ENCODE results near the gene TBC1D9B.
A peak's percentile ranks its signal among the peaks of the same experiment; 100 is the strongest.

The TBC1D9B gene

DNA sequence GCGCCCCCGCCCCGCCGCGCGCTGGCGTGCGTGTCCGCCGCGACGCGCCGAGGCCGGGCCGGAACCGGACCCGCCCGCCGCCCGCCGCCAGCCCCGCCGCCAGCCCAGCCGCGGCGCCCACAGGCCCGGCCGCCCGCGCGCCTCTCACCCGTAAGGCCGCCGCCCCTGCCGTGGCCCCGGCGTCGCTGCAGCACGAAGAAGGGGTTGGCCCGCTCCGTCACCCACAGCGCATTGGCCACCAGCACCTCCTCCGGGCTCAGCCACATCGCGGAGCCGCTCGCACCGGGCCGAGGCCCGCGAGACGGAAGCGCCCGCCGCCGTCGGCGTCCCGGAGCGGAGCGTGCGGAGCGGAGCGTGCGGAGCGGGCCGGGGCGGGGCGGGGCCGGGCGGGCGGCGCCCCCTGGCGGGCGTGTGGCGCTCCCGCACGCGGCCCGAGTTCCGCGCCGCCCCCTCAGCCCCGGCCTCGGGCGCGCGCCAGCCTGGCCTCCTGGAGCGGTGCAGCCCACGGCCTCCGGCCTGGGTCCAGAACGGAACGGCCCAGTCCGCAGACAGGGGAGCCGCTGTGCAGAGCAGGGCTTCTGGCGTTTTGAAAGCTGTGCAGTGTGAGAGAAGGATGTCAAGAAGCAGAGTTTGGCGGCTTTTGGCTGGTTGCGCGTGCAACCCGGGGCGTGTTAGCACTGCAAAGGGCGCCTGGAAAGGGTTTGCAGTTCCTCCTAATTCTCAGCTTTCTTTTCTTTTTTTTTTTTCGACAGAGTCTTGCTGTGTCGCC lies at the start of gene TBC1D9B:
Gene TBC1D9B (minus strand): TSS at position 342 of the 769 bp plus-strand sequence. CDS start 76 bp downstream, at position 266.
- peak; percentile 8 for DNase-seq

DNA sequence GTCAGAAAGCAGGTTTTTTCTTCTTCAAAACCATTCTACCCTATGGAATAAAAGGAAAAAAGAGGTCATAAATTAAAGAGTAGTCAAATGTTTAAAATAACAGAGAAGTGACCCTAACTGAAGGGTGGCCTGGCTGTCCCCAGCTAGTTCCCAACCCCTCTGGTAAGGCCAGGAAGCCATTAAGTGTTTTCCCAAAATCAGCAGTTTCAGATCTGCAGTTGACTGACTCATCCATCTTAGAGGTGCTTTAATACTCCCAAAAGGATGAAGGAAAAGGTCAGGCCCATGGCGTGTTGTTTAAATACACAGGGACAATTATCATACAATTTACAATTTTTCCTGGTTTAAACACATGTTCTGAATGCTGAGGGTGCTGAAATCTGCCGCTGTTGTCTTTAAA lies 47.9 kb upstream of the TBC1D9B start:
- no peak for DNase-seq

DNA sequence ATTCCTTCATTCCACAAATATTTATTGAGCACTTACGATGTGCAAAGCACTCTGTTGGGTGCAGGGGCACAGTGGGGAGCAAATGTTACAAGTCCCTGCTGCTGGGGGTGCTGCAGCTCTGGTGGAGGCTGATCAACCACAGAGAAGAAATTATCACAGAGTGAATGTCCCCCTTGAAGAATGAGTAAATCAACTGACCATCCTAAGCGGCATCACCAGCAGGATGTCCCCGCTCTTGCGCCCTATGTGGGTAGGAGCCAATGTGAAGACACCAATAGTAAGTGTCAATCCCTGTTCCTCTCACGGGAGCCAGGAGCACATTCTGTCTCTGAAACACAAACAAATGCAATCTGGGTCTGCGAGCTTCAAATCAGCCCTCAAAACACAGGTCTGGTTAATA lies 47.4 kb upstream of the TBC1D9B start:
- DNase-seq = no peak

DNA sequence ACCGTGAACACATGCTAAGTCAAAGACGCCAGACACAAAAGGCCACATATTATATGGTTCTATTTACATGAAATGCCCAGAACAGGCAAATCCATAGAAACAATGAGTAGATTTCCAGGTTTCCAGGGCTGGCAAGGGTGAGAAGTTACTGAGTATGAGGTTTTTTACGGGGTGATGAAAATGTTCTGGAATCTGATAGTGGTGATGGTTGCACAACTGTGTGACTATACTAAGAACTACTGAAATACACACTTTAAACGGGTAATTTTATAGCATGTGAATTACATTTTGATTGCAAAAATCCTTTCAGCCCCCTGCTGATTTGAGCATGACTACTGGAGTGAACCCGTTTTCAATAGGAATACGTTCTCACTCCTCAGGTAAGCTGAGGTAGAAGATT lies 46.7 kb upstream of the TBC1D9B start:
- no peak for DNase-seq

DNA sequence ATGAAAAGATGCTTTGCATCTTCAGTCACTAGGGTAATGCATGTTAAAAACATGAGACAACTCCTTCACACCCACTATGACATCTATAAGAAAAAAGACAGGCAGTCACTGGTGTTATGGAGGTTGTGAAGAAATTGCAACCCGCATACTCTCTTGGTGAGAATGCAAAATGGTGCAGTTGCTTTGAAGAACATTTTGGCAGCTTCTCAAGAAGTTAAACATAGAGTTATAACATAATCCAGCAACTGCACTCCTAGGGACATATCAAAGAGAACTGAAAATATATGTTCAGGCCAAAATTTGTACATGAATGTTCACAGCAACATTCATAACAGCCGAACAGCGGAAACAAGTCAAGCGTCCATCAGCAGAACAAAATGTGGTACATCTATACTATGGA lies 46.3 kb upstream of the TBC1D9B start:
- no peak for DNase-seq

DNA sequence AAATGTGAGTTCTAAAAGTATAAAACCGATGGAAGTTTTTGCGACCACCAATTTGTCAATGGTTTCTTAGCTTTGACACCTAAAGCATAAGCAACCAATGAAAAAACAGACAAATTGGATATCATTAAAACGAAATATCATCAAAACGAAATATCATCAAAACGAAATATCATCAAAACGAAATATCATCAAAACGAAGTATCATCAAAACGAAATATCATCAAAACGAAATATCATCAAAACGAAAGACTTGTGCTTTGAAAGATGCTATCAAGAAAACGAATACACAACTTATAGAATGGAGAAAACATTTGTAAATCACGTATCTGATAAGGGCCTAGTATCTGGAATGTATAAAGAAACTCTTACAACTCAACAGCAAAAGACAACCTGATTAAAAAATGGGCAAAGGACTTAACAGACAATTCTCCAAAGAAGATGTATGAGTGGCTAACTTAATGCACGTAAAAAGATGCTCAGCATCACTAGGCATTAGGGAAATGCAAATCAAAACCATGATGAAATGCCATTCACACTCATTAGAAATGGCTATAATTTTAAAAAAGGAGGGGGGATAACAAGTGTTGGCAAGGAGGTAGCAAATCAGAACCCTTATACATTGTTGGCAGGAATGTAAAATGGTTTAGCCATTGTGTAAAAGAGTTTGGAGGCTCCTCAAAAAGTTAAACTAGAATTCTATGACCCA lies 29.4 kb upstream of the TBC1D9B start:
- no peak for DNase-seq

DNA sequence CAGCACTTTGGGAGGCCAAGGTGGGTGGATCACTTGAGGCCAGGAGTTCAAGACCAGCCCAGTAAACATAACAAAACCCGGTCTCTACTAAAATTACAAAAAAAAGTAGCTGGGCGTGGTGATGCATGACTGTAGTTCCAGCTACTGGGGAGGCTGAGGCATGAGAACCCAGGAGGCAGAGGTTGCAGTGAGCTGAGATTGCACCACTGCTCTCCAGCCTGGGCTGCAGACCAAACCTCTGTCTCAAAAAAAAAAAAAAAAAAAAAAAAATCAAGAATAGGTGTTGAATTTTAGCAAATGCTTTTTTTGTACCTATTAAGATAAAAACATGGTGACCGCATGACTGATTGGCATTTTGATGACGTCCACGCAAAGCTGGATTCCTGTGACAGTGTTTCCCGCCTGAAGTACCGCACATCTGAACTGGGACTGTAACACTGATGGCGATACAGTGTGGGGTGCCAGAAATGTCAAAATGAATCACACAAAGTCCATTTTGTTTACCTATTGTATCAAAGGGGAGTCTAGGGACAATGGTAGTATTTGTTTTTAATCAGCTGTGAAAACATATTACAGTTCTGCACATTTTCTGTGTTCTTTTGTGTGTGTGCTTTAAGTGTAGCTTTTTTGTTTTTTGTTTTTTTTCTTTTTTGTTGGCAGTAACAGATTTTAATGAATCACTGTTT lies 23.2 kb upstream of the TBC1D9B start:
- DNase-seq = no peak

DNA sequence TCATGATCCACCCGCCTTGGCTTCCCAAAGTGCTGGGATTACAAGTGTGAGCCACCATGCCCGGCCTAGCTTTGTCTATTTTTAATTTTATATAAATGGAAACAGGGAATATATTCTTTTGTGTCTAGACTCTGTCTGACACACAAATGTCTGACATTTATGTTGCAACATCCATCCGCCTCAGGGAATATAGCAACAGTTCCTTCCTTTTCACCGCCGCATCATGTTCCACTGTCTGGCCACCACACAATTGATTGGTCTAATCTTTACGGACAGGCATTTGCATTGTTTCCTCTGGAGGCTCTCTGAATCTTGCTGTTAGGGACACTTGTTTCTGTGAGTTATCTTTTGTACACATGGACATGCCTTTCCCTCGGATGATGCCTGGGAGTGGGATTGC lies 20.1 kb upstream of the TBC1D9B start:
- DNase-seq = no peak

DNA sequence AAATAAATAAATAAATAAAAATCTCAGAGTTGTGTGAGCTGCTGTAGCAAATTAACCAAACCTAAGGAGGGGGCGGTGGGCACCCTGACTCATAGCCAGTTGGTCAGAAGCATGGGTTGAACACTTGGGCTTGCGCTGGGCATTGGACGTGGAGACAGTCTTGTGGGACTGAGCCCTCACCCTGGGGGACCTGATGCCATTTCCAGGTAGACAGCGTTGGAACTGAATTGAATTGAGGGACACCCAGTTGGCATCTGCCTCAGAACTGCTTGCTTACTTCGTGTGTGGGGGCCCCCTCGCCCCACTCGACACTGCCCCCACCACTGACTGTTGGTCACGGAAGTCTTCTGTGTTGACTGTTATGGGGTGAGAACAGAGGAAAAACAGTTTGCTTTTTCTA lies 19.0 kb upstream of the TBC1D9B start:
- no peak for DNase-seq

DNA sequence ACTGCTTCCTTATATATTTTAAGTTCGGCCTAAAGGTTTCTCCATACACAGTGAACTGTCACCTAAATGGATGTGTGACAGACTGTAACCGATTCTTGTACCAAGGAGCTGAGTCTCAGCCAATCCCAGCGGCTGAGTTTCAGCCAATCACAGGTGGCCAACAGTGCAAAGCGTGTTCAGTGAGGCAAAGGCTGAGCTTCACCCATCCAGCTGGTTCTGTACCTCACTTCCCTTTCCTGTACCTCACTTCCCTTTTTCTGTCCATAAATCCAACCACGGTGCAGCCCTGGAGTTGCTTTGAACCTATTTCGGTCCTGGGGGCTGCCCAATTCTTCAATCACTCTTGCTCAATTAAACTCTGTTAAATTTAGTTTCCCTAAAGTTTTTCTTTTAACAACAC lies 15.7 kb upstream of the TBC1D9B start:
- DNase-seq = no peak

DNA sequence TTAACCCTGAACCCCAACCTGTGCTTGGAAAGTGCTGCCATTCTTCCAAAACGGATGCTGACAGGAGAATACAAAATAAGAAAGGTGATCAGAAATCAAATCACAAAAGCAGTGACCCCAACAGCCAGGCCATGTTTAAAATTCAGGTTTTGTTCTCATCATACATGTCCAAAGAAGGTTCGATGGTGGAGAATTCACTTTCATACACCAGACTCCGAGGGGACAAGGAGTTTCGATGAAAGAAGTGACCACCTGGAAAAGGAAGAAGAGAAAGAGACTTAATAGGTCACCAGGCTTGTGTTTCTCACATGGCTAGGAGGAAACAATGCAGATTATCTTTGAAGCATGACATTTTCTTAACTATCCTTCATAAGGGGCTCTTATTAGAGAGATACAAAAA lies 12.5 kb upstream of the TBC1D9B start:
- no peak for DNase-seq

DNA sequence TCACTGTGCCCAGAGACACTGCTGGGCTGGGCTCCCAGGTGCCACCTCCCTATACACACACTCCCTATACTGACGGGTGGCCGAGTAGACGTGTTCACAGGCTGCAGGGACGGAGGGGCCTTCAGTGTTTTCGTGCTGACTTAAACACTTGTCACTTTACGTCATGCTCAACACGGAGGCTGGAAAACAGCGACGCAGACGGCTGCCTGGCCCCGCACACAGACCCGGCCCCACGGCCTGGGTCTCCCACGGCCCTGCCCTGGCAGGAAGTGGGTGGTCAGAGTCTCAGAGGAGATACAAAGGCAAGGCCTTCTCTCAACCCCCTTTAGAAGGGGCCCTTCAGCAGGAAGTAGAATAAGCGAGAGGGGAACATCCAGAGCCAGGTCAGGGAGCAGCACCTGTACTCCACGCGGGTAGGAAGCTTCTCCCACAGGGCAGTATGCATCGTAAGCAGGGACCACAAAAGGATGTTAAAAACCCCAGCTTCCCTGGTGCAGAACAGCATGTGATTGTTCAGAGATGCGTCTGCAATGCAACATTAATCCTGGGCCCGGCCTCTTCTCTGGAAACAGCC lies 11.9 kb upstream of the TBC1D9B start:
- no peak for DNase-seq

DNA sequence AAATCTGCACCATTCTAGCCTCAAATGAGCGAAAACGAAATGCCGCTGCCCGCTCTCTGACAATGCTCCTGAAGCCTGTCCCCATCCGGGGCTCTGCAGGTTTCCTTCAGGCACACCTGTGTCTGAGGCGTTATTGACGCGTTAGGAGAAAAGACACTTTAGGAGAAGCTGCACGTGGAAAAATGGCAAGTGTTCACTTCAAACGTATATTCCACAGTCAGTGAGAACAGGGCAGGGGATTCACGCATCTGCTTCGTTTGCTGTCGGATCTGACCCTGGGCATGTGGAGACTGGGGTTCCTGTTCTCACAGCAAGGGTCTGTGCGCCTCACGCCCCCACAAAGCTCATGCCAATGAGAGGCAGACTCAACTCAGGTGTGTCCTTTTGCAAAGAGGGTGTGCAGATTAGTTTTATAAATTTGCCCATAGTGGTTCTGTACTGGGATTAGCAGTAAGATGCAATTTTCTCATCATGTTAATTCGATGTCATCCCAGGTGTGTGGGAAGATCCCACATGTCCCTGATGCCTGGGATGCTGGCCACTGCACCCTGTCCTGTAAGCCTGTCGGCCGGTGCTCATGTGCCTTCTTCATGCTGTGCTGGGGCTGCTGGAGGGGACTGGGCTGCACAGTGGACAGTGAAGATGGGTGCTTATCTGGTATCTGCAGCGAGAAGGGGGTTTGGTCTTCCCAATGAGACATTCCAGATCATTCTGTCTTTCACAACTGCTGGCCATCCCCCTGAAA lies 11.2 kb upstream of the TBC1D9B start:
- no peak for DNase-seq

DNA sequence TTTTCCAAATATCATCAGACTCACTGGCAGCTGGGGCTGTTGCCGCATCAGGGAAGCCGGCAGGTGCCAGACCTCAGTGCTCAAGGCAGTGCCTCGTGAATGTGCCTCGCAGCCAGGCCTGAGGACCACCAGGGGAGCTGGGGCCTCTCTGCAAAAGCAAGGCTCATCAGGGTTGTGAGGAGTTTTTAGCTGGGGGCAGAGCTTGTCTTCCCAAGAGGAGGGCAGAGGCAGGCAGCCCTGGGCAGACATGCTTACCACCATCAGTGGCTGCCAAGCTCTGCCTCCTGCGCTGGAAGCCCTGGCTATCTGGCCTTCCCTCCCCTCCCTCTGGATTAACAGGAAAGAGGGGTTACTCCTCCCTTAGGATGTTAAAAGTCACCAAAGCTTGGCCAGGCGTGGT lies 8.8 kb upstream of the TBC1D9B start:
- no peak for DNase-seq

DNA sequence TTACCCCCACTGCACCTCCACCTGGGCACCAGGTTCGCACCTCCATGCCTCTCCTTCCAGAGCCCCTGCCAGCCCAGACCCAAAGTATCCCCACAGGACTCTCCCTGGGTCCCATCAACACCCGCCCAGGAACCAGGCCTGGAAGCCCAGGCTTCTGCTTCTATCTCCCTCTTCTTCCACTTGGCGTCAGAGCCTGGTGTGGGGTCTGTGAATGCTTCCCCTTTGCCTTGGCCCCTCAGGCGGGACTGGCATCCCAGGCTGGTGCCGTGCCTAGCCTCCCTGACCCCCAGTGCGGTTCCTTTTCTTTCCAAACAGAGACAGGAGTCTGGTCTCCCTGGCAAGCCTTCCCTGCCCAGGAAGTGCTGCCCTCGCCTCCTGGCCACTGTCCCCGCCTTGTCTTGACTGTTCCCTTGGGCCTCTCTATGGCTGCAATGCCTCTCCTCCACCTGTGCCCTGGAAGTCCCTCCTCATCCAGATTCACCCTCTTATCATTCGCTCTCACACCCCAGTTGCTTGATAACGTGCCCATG lies 7.8 kb upstream of the TBC1D9B start:
- DNase-seq = no peak

DNA sequence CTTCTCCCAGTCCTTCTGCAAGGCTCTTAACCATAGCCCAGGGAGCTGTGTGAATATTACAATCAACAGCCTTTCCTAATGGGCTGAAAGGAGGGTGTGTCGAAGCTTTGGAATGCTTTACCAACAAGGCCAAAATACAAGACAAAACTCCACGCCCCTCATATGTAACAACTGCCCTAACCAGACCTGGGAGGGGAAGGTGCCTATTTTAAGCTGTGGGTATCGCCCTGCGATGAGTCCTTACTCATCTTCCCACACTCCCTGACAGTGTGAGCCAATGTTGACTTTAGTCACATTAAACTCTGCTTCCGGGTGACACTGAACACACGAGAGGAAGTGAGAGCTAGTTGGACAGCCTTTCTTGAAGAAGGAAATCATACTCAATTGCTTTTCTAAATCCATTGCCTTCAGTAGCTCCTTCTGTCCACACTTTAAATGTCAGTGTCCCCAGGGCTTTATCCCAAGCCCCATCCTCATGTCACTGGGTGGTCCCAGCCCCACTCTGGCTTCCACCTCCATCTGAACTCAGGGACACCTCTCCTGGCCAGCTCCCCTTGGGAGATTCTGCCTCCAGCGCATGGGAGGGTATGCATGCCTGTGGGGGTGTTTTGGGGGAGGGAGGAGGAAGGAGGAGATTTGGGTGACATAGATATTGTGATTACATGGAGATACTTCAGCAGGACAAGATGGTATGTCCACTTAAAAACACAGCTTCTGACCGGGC lies 6.5 kb upstream of the TBC1D9B start:
- no peak for DNase-seq

DNA sequence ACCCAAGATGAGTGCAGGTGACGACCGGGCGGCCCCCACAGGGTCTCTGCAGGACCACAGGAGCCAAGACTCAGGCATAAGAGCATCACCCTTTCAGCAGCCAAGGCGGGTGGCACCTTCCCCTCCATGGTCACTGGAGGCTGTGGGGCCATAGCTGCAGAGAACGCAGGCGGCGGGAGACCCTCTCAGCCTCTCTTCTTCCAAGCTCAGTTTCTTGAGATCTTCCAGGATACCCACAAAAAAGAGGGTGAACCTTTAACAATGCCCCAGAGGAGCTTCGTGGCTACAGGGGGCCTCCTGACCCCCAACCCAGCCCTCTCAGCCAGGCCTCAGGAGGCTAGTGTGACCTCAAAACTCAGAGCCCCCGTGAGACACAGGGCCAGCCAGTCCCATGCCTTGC lies 5.8 kb upstream of the TBC1D9B start:
- no peak for DNase-seq

DNA sequence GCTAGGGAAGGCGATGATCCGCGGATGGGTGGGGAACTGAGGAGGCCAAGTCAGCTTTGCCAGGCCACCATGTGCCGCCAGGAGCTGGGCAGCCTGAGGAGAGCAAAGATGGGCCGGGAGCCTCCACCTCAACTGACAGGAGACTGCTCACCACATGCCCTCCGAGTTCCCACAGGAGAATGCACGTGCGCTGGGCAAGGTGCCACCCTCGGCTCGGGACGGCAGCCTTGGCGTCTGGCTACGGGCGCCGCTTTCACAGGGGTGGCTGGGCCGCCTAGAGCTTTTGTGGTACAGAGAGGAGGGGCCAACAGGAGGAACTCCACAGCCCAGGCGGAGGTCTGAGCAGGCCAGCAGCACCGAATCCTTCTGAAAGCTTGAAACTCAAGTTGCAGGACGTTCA lies 5.3 kb upstream of the TBC1D9B start:
- DNase-seq = no peak

DNA sequence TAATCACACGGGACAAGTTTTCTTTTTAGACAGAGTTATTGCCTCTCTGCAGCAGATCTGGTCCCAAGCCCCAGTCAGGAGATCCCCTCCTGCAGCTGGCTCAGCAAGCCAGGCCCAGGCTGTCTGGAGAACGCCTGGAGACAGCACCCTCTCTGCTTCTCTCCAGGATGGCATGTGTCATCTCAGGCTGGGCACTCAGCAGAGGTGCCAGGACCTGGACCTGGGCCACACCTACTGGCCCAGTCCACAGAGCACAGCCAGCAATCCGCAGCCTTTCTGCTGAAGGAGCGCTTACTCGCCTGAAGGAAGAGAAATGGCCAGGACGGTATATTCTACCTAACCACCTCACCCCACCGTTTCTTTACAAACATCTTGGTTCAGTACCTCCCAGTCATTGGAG lies 4.7 kb upstream of the TBC1D9B start:
- no peak for DNase-seq

DNA sequence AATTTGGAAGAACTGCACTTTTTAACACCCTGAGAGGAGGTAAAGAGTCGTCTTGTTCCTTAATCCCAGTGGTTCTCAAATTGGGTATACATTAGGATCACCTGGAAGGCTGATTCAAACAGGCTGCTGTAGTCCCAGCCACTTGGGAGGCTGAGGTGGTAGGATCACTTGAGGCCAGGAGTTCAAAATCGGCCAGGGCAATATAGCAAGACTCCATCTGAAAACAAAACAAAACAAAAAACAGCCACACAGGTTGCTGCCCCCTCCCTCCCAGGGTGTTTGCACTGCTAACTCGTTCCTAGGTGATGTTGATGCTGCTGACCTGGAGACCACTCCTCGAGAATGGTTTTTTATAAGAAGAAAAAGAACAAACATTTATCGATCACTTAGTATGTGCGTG lies 1.5 kb upstream of the TBC1D9B start:
- DNase-seq = no peak

DNA sequence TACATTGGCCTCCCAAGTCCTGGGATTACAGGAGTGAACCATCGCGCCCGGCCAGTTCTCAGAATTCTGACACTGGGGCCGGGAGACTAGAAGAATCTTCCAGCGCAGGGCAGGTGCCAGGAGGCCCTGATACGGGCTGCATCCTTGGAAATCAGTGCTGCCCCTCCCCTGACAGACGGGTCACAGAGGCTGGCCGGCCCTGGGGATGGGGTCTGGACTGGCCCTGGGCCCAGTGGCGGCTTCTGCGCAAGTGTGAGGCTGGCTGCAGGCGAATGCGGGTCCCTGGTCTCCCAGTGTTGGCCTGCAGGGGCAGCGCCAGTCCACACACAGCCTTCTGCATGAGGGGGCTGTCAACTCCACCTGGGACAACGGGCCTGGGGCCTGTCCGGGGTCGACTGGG lies 831 bp upstream of the TBC1D9B start:
- no peak for DNase-seq

All from NCI-H1436 (cell line).